Measurements from ENCODE around the gene TMLHE. TPM values are rescaled to one million over a fixed set of nuclear protein-coding genes. Genes with fewer than 3 reads are reported as not detected.

TMLHE gene
- total and polyA plus RNA-seq, 2 experiments from 2014 or later = 9.6 to 10.1 TPM

DNA sequence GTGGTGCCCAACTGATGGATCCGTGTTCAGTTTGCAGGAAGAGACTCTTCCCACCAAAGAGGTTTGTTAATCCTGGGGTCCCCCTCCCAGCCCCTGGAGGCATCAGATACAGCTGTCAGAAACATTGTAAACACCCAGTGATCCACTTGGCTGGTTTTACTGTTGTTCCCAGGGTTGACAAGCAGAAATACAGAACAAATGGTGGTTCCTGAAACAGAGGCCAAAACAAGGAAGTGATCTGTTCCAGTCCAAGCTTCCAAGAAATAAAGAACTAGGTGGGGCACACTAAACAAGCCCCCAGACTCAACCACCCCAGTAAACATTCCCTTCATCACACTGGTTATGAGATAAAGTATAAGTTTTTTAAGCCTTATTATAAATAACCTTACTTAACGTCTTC, 1.4 kb downstream of the TMLHE start:
- H3K4me1 ChIP-seq (ENCODE audit: insufficient read depth) = peaks cover 9% of the 10 kb centered on the region; the same call in 1 of the 2 replicates
- H3K27me3 ChIP-seq (ENCODE audit: insufficient read depth) = no peaks in the 10 kb centered on the region
- peaks cover 3% of the 10 kb centered on the region for H3K27me3 Mint-ChIP-seq (ENCODE audit: insufficient read depth, low read depth, poor library complexity)
- no peaks in the 10 kb centered on the region for H3K9me2 ChIP-seq (ENCODE audit: insufficient read depth)
- ATAC-seq = no peak
- H3K4me1 Mint-ChIP-seq = peaks cover 3% of the 10 kb centered on the region
- no peaks in the 10 kb centered on the region for H3K36me3 ChIP-seq (ENCODE audit: insufficient read depth)
- no peaks in the 10 kb centered on the region for H4K20me1 ChIP-seq (replicated peaks; ENCODE audit: insufficient read depth)
- 0 out of 3 replicates have a peak overlapping the region, but pooled peaks have one; percentile 32 for H3K4me3 Mint-ChIP-seq
- peak overlapping the region; percentile 86 for H3K4me2 ChIP-seq
- no peak for DNase-seq (ENCODE audit: low spot score)
- H3K27ac ChIP-seq (ENCODE audit: low read depth) = no peak overlapping the region
- H3K9me3 Mint-ChIP-seq = peaks cover 5% of the 10 kb centered on the region; the same call in 2 of the 3 replicates
- H3F3A ChIP-seq (replicated peaks; ENCODE audit: low read depth) = no peaks in the 10 kb centered on the region
- H3K4me3 ChIP-seq = peak overlapping the region; percentile 70; the same call in 1 of the 2 replicates
- no peak overlapping the region for H3K27ac Mint-ChIP-seq
- TF ChIP-seq, protein P1, sequence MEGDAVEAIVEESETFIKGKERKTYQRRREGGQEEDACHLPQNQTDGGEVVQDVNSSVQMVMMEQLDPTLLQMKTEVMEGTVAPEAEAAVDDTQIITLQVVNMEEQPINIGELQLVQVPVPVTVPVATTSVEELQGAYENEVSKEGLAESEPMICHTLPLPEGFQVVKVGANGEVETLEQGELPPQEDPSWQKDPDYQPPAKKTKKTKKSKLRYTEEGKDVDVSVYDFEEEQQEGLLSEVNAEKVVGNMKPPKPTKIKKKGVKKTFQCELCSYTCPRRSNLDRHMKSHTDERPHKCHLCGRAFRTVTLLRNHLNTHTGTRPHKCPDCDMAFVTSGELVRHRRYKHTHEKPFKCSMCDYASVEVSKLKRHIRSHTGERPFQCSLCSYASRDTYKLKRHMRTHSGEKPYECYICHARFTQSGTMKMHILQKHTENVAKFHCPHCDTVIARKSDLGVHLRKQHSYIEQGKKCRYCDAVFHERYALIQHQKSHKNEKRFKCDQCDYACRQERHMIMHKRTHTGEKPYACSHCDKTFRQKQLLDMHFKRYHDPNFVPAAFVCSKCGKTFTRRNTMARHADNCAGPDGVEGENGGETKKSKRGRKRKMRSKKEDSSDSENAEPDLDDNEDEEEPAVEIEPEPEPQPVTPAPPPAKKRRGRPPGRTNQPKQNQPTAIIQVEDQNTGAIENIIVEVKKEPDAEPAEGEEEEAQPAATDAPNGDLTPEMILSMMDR (conservative IDR thresholded peaks at IDR 0.05; ENCODE audit: low read depth in 2 of 2) = no peak
- no peak for TF ChIP-seq POLR2AphosphoS5 (IDR thresholded peaks at IDR 0.05; ENCODE audit: low read depth)
- TF ChIP-seq ZNF331 (CRISPR knock-in tag; IDR thresholded peaks at IDR 0.05; ENCODE audit: low read depth) = no peak
- peaks cover 40% of the 10 kb centered on the region for H3K79me2 ChIP-seq (replicated peaks; ENCODE audit: insufficient read depth)
- H2AFZ ChIP-seq = no peak overlapping the region
- peaks cover 5% of the 10 kb centered on the region; the same call in 2 of the 3 replicates for H3K36me3 Mint-ChIP-seq (ENCODE audit: low read depth)

DNA sequence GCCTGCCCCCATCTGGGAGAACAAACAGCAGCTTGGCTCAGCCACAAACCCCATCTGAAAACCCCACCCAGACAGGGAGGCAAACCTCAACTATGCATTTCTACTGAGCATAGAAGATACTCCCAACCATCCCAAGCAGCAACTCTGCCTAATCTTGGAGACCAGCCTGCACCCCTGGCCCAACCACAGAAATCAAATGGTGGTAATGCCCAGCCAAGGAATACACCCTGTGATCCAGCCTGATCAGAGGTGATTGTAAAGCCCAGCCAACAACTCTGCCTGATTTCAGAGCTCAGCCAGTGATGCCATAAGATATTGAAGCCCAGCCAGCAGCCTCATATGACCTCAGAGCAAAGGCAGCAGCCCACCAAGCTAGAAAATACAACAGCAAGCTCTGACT, 19.8 kb downstream of the TMLHE start:
- TF ChIP-seq EZH2 (IDR thresholded peaks at IDR 0.05; ENCODE audit: low read depth, unreplicated experiment) = no peak
- no peak for TF ChIP-seq ZNF114 (CRISPR knock-in tag; IDR thresholded peaks at IDR 0.05)
- TF ChIP-seq, protein P2, sequence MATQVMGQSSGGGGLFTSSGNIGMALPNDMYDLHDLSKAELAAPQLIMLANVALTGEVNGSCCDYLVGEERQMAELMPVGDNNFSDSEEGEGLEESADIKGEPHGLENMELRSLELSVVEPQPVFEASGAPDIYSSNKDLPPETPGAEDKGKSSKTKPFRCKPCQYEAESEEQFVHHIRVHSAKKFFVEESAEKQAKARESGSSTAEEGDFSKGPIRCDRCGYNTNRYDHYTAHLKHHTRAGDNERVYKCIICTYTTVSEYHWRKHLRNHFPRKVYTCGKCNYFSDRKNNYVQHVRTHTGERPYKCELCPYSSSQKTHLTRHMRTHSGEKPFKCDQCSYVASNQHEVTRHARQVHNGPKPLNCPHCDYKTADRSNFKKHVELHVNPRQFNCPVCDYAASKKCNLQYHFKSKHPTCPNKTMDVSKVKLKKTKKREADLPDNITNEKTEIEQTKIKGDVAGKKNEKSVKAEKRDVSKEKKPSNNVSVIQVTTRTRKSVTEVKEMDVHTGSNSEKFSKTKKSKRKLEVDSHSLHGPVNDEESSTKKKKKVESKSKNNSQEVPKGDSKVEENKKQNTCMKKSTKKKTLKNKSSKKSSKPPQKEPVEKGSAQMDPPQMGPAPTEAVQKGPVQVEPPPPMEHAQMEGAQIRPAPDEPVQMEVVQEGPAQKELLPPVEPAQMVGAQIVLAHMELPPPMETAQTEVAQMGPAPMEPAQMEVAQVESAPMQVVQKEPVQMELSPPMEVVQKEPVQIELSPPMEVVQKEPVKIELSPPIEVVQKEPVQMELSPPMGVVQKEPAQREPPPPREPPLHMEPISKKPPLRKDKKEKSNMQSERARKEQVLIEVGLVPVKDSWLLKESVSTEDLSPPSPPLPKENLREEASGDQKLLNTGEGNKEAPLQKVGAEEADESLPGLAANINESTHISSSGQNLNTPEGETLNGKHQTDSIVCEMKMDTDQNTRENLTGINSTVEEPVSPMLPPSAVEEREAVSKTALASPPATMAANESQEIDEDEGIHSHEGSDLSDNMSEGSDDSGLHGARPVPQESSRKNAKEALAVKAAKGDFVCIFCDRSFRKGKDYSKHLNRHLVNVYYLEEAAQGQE (IDR thresholded peaks at IDR 0.05; ENCODE audit: unreplicated experiment) = no peak
- no peak for TF ChIP-seq POLR2AphosphoS5 (IDR thresholded peaks at IDR 0.05; ENCODE audit: low read depth)
- TF ChIP-seq, protein P3, sequence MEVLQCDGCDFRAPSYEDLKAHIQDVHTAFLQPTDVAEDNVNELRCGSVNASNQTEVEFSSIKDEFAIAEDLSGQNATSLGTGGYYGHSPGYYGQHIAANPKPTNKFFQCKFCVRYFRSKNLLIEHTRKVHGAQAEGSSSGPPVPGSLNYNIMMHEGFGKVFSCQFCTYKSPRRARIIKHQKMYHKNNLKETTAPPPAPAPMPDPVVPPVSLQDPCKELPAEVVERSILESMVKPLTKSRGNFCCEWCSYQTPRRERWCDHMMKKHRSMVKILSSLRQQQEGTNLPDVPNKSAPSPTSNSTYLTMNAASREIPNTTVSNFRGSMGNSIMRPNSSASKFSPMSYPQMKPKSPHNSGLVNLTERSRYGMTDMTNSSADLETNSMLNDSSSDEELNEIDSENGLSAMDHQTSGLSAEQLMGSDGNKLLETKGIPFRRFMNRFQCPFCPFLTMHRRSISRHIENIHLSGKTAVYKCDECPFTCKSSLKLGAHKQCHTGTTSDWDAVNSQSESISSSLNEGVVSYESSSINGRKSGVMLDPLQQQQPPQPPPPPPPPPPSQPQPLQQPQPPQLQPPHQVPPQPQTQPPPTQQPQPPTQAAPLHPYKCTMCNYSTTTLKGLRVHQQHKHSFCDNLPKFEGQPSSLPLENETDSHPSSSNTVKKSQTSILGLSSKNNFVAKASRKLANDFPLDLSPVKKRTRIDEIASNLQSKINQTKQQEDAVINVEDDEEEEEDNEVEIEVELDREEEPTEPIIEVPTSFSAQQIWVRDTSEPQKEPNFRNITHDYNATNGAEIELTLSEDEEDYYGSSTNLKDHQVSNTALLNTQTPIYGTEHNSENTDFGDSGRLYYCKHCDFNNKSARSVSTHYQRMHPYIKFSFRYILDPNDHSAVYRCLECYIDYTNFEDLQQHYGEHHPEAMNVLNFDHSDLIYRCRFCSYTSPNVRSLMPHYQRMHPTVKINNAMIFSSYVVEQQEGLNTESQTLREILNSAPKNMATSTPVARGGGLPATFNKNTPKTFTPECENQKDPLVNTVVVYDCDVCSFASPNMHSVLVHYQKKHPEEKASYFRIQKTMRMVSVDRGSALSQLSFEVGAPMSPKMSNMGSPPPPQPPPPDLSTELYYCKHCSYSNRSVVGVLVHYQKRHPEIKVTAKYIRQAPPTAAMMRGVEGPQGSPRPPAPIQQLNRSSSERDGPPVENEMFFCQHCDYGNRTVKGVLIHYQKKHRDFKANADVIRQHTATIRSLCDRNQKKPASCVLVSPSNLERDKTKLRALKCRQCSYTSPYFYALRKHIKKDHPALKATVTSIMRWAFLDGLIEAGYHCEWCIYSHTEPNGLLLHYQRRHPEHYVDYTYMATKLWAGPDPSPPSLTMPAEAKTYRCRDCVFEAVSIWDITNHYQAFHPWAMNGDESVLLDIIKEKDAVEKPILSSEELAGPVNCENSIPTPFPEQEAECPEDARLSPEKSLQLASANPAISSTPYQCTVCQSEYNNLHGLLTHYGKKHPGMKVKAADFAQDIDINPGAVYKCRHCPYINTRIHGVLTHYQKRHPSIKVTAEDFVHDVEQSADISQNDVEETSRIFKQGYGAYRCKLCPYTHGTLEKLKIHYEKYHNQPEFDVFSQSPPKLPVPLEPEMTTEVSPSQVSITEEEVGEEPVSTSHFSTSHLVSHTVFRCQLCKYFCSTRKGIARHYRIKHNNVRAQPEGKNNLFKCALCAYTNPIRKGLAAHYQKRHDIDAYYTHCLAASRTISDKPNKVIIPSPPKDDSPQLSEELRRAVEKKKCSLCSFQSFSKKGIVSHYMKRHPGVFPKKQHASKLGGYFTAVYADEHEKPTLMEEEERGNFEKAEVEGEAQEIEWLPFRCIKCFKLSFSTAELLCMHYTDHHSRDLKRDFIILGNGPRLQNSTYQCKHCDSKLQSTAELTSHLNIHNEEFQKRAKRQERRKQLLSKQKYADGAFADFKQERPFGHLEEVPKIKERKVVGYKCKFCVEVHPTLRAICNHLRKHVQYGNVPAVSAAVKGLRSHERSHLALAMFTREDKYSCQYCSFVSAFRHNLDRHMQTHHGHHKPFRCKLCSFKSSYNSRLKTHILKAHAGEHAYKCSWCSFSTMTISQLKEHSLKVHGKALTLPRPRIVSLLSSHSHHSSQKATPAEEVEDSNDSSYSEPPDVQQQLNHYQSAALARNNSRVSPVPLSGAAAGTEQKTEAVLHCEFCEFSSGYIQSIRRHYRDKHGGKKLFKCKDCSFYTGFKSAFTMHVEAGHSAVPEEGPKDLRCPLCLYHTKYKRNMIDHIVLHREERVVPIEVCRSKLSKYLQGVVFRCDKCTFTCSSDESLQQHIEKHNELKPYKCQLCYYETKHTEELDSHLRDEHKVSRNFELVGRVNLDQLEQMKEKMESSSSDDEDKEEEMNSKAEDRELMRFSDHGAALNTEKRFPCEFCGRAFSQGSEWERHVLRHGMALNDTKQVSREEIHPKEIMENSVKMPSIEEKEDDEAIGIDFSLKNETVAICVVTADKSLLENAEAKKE (CRISPR knock-in tag; IDR thresholded peaks at IDR 0.05) = no peak
- TF ChIP-seq, protein P4, sequence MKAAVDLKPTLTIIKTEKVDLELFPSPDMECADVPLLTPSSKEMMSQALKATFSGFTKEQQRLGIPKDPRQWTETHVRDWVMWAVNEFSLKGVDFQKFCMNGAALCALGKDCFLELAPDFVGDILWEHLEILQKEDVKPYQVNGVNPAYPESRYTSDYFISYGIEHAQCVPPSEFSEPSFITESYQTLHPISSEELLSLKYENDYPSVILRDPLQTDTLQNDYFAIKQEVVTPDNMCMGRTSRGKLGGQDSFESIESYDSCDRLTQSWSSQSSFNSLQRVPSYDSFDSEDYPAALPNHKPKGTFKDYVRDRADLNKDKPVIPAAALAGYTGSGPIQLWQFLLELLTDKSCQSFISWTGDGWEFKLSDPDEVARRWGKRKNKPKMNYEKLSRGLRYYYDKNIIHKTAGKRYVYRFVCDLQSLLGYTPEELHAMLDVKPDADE (IDR thresholded peaks at IDR 0.05) = no peak
- no peak for TF ChIP-seq STAT1 (IDR thresholded peaks at IDR 0.05; ENCODE audit: unreplicated experiment)
- Mint-ChIP-seq H3K27me3 (ENCODE audit: insufficient read depth, low read depth, poor library complexity) (no peaks in the 10 kb centered on the region), H3K9me3 (peaks cover 2% of the 10 kb centered on the region; the same call in 1 of the 3 replicates), H3K4me3 (no peak overlapping the region), H3K36me3 (ENCODE audit: low read depth) (peaks cover 12% of the 10 kb centered on the region; the same call in 2 of the 3 replicates), H3K4me1 (no peaks in the 10 kb centered on the region), H3K27ac (no peak overlapping the region)
- H3K27me3 ChIP-seq (ENCODE audit: insufficient read depth) = no peaks in the 10 kb centered on the region
- H3K4me1 ChIP-seq (ENCODE audit: insufficient read depth) = peaks cover 4% of the 10 kb centered on the region; the same call in 1 of the 2 replicates
- no peaks in the 10 kb centered on the region for H3K36me3 ChIP-seq (ENCODE audit: insufficient read depth)
- no peak overlapping the region for H3K4me3 ChIP-seq
- DNase-seq (ENCODE audit: low spot score) = no peak
- no peak overlapping the region for H2AFZ ChIP-seq
- H3K27ac ChIP-seq (ENCODE audit: low read depth) = no peak overlapping the region
- no peaks in the 10 kb centered on the region for H3F3A ChIP-seq (replicated peaks; ENCODE audit: low read depth)
- H3K9me2 ChIP-seq (ENCODE audit: insufficient read depth) = no peaks in the 10 kb centered on the region
- H3K4me2 ChIP-seq = no peak overlapping the region
- no peaks in the 10 kb centered on the region for H3K79me2 ChIP-seq (replicated peaks; ENCODE audit: insufficient read depth)
- no peaks in the 10 kb centered on the region for H4K20me1 ChIP-seq (replicated peaks; ENCODE audit: insufficient read depth)
- no peak for ATAC-seq

Data from GM23338 (cell line).